Loucy (cell line): ENCODE data around the gene SPTB.

ENCODE experiments used
- H2AFZ ChIP-seq: fragments of 200-600 bp; sonication (generic); 2 replicates; pipeline ENCODE4 v1.6.0; 2016; ENCODE audit warnings: antibody characterized with exemption, mild to moderate bottlenecking, low read length, moderate library complexity
- H3F3A ChIP-seq: fragments of 200-600 bp; 2 replicates; pipeline ENCODE4 v1.6.0; 2016; ENCODE audit warnings: antibody characterized with exemption, low read depth, mild to moderate bottlenecking
- H3K27me3 ChIP-seq: fragments of 200-600 bp; sonication (generic); 2 replicates; pipeline ENCODE4 v1.6.1; 2014; ENCODE audit warnings: low read length, mild to moderate bottlenecking; ENCODE audit not compliant: insufficient read depth, poor library complexity, severe bottlenecking
- H3K36me3 ChIP-seq: fragments of 200-600 bp; sonication (generic); 2 replicates; pipeline ENCODE4 v1.6.1; 2016; ENCODE audit warnings: low read length; ENCODE audit not compliant: insufficient read depth
- H3K4me1 ChIP-seq: fragments of 200-600 bp; sonication (generic); 2 replicates; pipeline ENCODE4 v1.5.1; 2014; ENCODE audit warnings: low read length, mild to moderate bottlenecking; ENCODE audit not compliant: insufficient read depth, poor library complexity, severe bottlenecking
- H3K4me2 ChIP-seq: fragments of 200-600 bp; sonication (generic); 2 replicates; pipeline ENCODE4 v1.6.0; 2014; ENCODE audit warnings: antibody characterized with exemption, low read length, low read depth, mild to moderate bottlenecking; ENCODE audit not compliant: poor library complexity, severe bottlenecking
- H3K4me3 ChIP-seq: fragments of 200-600 bp; sonication (generic); 2 replicates; pipeline ENCODE4 v1.5.1; 2014; ENCODE audit warnings: low read length, mild to moderate bottlenecking, mixed read lengths; ENCODE audit not compliant: poor library complexity, severe bottlenecking
- H3K79me2 ChIP-seq: fragments of 200-600 bp; sonication (generic); 2 replicates; pipeline ENCODE4 v1.6.1; 2014; ENCODE audit warnings: low read length; ENCODE audit not compliant: insufficient read depth
- H3K9ac ChIP-seq: fragments of 200-600 bp; sonication (generic); 2 replicates; pipeline ENCODE4 v1.6.0; 2014; ENCODE audit warnings: mild to moderate bottlenecking, low read depth, low read length, moderate library complexity; ENCODE audit not compliant: poor library complexity, severe bottlenecking
- H3K9me2 ChIP-seq: fragments of 200-600 bp; sonication (generic); replicated peaks from 2 replicates; pipeline ENCODE4 v1.6.1; 2016; ENCODE audit warnings: low read depth, low read length, mixed read lengths
- H3K9me3 ChIP-seq: fragments of 200-600 bp; sonication (generic); 2 replicates; pipeline ENCODE4 v1.6.1; 2014; ENCODE audit warnings: mild to moderate bottlenecking, antibody characterized with exemption, low read length, low read depth; ENCODE audit not compliant: insufficient read depth
- H4K20me1 ChIP-seq: fragments of 200-600 bp; sonication (generic); 2 replicates; pipeline ENCODE4 v1.6.0; 2014; ENCODE audit warnings: antibody characterized with exemption, low read length, mild to moderate bottlenecking; ENCODE audit not compliant: insufficient read depth, poor library complexity, severe bottlenecking
- EZH2phosphoT487 ChIP-seq: fragments of 200-600 bp; IDR thresholded peaks from 2 replicates; pipeline ENCODE4 v1.6.1; 2018; ENCODE audit warnings: antibody characterized with exemption, mild to moderate bottlenecking, moderate library complexity, borderline replicate concordance
- TF ChIP-seq, protein P1 (sequence below): fragments of 200-600 bp; sonication (generic); conservative IDR thresholded peaks from 2 replicates; pipeline ENCODE4 v1.5.1; 2014; ENCODE audit warnings: mild to moderate bottlenecking, antibody characterized with exemption, low read length

Gene SPTB

DNA sequence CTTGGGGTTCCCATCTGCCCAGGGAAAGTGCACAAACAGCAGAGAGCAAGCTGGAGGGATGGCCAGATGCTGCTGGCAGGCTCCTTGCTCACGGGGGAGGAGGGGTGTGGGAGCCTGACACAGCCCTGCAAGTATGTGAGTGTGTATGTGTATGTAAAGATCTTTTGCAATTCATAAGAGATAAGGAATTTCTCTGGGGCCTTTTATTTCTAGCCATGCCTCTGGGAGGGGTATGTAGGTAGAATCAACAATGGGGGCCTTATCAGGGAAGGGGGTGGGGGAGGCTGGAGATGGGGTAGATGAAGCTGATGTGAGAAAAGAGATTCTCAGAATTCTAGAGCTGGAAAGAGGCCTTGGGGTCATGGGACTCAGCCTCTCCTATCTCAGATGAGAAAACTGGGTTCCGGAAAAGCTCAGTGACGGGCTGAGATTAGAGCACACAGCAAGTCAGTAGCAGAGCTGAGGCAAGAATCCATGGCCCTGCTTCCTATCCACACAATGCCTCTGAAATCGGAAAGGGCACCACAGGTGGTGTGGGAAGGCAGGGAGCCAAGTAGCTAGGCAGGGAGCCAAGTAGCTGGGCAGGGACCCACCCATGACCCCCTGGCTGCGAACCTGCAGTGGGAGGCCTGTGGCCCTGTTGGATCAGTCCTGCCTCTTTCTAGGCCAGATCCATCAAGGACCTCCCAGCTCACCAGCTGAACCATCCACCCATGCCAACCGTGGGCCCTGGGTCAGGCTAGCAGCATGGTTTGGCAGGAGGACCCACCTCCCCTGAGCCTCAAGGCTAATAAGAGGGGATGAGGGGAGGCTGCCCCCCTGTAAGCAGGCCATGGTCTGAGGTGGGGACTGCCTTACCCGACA, 120.8 kb downstream of the SPTB start:
- TF ChIP-seq, protein P1, sequence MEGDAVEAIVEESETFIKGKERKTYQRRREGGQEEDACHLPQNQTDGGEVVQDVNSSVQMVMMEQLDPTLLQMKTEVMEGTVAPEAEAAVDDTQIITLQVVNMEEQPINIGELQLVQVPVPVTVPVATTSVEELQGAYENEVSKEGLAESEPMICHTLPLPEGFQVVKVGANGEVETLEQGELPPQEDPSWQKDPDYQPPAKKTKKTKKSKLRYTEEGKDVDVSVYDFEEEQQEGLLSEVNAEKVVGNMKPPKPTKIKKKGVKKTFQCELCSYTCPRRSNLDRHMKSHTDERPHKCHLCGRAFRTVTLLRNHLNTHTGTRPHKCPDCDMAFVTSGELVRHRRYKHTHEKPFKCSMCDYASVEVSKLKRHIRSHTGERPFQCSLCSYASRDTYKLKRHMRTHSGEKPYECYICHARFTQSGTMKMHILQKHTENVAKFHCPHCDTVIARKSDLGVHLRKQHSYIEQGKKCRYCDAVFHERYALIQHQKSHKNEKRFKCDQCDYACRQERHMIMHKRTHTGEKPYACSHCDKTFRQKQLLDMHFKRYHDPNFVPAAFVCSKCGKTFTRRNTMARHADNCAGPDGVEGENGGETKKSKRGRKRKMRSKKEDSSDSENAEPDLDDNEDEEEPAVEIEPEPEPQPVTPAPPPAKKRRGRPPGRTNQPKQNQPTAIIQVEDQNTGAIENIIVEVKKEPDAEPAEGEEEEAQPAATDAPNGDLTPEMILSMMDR, result no peak
- no peak overlapping the region for H3K9ac ChIP-seq
- H3K27me3 ChIP-seq, result no peaks in the 10 kb centered on the region
- H3K79me2 ChIP-seq, result no peaks in the 10 kb centered on the region
- no peaks in the 10 kb centered on the region for H3K36me3 ChIP-seq
- no peak overlapping the region for H3K4me2 ChIP-seq
- H3F3A ChIP-seq, result no peaks in the 10 kb centered on the region
- H2AFZ ChIP-seq, result no peak overlapping the region
- H3K4me1 ChIP-seq, result peaks cover 33% of the 10 kb centered on the region
- H4K20me1 ChIP-seq, result no peaks in the 10 kb centered on the region
- no peak overlapping the region for H3K4me3 ChIP-seq
- no peaks in the 10 kb centered on the region for H3K9me2 ChIP-seq
- no peaks in the 10 kb centered on the region for H3K9me3 ChIP-seq

DNA sequence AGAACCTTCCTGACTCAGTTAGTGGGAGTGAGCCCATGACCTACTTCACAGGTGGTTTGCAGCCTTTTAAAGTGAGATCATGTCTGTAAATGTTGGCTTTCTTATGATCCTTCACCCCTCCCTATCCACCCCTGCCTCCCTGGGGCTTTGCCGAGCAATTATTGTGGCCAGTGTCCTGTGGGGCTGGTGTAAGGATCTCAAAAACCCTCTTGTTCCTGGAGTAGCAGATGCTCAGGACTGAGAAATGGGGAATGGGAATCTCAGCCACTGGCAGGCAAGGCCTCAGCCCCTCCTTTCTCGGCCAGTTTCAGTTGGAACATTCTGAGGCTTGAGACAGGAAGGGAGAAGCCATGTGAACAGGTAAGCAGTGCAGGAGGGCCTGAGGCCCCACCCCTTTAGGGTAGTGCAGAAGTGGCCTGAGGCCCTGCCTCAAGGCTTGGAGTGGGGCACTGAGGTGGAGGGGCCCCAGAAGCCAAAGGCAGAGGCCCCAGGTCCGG, 121.6 kb downstream of the SPTB start:
- H2AFZ ChIP-seq, result no peak overlapping the region
- no peaks in the 10 kb centered on the region for H3K79me2 ChIP-seq
- H3K9me3 ChIP-seq, result no peaks in the 10 kb centered on the region
- H3F3A ChIP-seq, result no peaks in the 10 kb centered on the region
- no peak overlapping the region for H3K9ac ChIP-seq
- H4K20me1 ChIP-seq, result no peaks in the 10 kb centered on the region
- no peak overlapping the region for H3K4me2 ChIP-seq
- TF ChIP-seq EZH2phosphoT487, result no peak
- TF ChIP-seq, protein P1, result no peak
- no peak overlapping the region for H3K4me3 ChIP-seq
- no peaks in the 10 kb centered on the region for H3K9me2 ChIP-seq
- H3K36me3 ChIP-seq, result no peaks in the 10 kb centered on the region
- H3K27me3 ChIP-seq, result no peaks in the 10 kb centered on the region
- peaks cover 25% of the 10 kb centered on the region for H3K4me1 ChIP-seq

DNA sequence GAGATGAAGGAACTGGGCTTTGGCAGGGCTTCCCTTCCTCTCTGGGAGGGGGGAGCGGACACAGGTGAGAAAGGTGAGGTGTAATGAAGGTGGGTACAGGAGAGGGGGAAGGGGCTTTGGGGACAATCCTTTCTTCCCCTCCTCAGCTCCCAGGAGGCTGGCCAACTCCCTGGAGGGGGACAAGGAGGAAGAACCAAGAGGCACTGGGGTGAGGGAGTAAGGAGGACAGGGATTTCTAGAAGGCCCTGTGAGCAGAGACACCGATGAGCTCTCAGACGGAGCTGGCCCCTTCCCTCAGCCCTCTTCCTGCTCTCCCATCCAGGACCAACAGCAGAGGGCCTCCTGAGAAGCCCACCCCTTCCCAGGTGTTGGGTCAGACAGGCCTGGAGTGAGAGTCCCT, 122.1 kb downstream of the SPTB start:
- H3K27me3 ChIP-seq, result no peaks in the 10 kb centered on the region
- no peaks in the 10 kb centered on the region for H3K36me3 ChIP-seq
- H3K4me2 ChIP-seq, result no peak overlapping the region
- TF ChIP-seq, protein P1, result no peak
- no peak overlapping the region for H3K4me3 ChIP-seq
- no peaks in the 10 kb centered on the region for H4K20me1 ChIP-seq
- no peaks in the 10 kb centered on the region for H3K9me2 ChIP-seq
- no peaks in the 10 kb centered on the region for H3K9me3 ChIP-seq
- H3F3A ChIP-seq, result no peaks in the 10 kb centered on the region
- H3K9ac ChIP-seq, result no peak overlapping the region
- H2AFZ ChIP-seq, result no peak overlapping the region
- H3K79me2 ChIP-seq, result no peaks in the 10 kb centered on the region
- H3K4me1 ChIP-seq, result peaks cover 21% of the 10 kb centered on the region
